HG02623 (cell line): ENCODE results near the gene HOXA10.

ENCODE experiments used
- ATAC-seq: cut with Tn5 transposase; IDR thresholded peaks from one replicate; pipeline ENCODE4 v1.9.1; 2021; ENCODE audit warnings: moderate library complexity; ENCODE audit not compliant: unreplicated experiment

The HOXA10 gene

DNA sequence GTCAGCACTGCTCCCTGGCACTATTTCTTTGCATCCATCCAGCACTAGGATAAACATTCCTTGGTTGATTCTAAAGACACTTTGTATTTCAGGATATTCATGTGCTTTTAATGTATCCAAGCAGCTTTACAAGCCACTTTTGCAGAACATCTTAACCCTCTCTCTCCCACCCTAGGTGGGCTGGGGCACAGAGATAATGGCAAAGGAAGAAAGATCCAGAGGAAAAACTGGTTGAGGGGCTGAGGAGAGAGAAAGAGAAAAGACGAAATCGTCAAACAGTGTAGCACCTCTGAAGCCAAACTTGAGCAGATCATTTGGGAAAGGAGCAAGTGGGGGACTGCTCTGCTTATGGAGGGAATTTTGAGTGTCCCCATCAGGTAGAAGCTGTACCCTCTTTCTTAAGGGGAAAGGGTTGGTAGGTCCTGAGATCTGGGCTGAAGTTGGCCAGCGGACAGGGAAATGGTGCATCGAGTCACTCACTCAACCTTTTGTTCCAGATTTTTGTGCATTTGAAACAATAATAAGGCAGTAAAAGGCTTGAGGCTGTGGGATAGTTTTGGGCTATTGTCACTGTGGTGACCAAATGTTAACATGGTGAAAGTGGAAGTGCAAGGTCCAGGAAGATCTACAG is 30.0 kb upstream of the HOXA10 start:
- ATAC-seq, result no peak

DNA sequence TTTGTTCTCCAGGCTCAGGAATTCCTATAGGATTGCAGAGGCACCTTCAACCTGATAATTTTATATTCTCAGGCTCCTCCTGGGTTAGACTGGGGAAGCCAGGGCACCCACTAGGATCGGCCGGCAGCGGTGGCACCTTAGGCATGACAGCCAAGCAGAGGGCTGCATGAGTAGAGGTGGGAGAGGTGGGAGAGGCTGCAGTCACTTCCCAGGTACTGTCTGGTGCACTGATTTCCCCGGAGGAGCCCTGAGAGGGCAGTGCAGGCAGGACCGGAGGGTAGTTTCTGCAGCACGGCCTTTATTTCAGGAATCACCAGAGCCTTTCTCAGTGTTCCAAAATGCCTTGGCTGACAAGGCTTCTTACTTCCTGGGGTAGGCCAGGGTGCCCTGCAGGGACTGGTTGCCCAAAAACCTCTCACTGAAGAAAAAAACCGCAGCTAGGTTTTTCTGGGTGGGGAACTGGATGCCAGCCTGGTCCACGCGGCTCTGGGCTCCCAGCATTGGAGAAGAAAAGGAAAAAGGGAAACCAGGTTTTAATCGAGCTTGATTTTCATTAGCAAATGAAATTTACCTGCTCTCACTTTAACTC is 29.3 kb upstream of the HOXA10 start:
- no peak for ATAC-seq

DNA sequence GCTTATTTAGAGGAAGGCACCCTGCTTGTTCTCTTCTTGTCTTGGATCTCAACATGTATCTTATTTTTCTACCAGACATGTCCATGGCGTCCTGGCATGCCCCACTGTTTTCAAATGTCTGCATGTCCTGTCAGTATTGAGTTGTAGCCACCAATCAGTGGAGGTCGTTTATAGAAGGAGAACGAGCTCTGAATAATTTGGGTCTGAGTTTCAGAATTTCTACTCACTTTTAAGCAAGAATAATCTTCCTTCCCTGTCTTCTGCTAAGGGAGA is 28.7 kb upstream of the HOXA10 start:
- ATAC-seq, result no peak

GRCh38 chr7:27202018-27202861 is 28.1 kb upstream of the HOXA10 start:
- no peak for ATAC-seq

DNA sequence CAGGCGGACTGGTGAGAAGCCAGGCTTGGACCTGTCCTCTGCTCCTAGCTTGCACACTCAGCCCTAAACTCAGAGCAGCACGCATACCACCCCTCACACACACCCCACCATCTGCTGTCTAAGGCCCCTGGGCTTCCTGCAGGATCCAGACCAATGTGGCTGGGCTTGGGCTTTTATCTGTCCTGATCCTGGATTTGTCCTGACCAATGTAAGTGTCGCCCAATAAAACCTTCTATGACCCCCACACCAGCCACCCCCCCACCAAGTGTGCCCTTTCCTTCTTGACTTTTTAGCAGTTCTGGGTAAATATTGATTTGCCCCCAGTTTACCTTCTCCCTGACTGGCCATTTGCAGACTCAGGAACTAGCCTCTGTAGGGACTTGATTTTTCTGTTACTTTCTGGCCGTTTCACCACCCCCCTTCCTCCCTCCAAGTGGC is 27.5 kb upstream of the HOXA10 start:
- ATAC-seq, result no peak

DNA sequence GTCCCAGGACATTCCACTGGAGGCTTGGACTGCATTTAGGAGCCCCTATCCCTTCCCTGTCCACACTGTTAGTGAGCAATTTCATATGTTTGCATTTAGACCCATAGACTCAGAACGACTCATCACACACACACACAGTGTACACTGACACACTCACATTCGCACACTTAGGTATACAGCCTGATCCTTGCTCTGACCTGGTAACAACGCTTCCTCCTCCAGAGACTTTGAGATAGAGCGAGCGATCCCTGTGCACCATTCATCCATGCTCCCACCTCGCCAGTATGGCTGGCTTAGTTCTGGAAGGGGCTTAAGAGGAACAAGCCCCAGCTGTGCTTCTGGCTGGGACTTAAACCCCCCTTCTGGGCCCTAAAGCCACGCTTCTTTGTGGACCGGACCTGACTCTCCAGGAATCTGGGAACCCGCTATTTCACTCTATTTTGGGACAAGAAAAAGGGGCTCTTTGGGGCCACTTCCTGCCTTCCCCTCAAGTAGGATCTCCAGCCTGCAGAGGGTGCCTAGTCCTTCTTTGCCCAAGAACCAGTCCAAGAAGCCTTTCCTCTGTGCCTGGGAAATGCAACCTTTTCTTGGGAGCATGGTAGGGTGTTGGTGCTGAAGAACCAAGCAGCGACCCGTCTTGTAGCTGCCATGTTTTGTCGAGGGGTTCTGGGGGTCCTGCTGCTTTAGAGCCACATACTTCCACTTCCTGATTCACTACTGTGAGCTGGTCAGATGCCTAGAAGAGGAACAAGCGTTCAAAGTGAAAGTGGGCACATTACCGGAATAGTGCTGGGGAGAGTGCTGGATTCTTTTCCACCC is 26.9 kb upstream of the HOXA10 start:
- no peak for ATAC-seq

DNA sequence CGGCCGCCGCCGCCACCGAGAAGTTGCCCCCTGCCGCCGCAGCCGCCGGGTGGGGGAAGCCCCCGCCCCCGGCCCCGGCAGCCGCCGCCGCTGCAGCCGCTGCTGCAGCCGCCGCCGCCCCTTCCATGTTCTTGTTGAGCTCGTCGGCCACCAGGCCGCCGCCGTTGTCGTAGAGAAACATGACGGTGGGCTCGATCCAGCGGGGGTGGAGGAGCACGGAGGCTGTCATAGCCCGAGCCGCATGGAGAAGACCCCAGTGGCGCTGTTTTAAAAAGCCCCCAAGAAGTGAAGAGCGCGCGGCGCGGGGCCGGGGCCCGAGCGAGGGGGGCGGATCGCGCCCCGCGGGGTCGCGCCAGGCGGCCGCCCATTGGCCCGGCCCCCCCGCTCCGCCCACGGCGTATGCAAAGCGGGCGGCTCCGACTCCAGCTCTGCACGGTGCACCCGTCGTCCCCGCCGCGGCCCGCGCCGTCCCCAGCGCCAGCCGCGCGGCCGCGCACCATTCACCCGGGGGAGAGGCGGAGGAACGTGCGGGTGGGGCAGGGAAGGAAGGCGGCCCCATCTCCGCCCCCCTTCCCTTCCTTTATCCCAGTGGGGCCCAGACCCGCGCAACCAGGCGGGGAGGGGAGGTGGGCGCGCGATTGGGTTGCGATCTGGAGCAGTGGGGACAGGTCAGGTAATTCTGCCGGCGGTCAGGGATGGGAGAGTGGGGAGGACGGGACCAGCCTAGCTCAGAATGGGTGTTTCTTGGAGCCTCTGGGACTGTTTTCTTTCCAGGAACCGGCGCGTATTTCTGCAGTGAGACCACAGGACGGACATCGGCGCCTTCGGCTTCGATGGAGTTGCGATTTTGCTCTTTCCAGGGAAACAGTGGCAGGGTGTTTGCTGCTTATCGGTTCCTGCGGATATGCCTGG is 26.0 kb upstream of the HOXA10 start, which contains the start of gene HOXA13:
TSS of gene HOXA13 (minus strand) at position 243 of the 912 bp plus-strand sequence. CDS start at position 229, 14 bp downstream.
- ATAC-seq, result no peak

GRCh38 chr7:27198871-27199801 is 25.0 kb upstream of the HOXA10 start:
- no peak for ATAC-seq

DNA sequence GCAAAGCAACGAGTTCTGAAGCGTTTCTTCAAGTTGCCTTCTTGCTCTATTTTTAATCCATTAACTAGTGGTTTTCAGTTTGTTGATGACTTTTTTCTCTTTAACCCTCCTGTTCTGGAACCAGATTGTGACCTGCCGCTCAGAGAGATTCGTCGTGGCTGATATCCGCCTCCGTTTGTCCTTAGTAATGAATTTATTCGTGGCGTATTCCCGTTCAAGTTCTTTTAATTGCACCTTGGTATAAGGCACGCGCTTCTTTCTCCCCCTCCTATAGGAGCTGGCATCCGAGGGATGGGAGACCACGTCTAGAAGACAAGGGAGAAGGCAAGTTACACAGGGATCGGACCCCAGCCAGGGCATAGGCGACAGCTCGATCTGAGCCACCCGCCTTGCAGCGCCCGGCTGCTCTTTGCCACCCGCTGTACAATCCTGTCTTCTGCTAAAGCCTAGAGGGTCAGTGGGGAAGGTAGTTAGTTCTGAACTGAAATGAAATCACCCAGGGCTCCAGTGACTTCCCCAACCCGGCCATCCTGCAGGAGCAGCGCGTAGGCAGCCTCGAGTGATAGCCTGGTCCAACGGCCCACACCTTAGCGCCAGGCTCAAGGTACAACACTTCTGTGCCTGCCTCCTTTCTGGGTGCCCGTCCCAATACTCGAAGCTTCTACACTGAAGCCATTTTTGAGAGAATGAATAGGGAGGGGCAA is 24.2 kb upstream of the HOXA10 start:
- ATAC-seq, result no peak

DNA sequence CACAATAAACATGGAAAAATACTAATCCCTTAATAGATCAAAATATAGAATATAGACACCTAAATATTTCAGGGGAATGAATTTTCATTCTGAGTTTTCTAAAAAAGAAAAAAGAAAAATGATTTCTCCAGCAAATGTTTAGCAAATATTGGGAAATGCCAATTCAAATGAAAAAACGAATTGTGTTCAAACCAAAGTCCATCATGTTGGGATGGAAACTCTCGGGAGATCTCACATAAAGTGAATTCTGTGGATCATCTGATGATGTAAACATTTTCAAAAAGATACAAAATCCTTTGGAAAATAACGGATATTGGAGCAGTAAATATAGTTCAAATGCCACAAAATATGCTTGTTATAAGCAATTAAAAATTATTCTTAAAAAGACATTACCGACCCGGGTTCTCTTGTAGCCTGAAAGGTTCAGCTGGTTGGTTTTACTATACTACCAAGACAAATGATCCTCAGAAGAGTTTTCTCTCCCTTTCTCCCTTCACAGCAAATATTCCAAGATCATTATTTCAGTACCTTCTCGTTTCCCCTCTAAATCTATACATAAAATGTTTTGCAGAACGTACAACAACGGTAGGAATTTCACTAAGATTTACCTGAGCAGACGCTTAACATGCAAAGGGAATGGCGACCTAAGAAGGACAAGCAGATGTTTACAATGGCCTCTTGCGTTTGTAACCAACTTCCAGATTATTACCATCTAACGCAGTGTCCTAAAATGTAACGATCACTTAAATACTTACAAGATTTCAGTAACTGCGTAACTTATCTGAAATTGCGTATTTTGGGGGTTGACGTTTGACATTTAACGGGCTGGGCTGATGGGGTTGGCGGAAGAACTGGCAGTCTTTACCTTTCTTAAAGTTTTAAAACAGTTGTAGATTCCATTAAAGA is 23.3 kb upstream of the HOXA10 start:
- ATAC-seq, result no peak

- no peak for ATAC-seq
Measured at GRCh38 chr7:27196287-27196767, 22.2 kb upstream of the HOXA10 start.

GRCh38 chr7:27194686-27195379 is 20.7 kb upstream of the HOXA10 start:
- ATAC-seq, result no peak

- no peak for ATAC-seq
Measured at GRCh38 chr7:27194002-27194352, 19.9 kb upstream of the HOXA10 start.

- no peak for ATAC-seq
Measured at GRCh38 chr7:27193335-27194001, 19.3 kb upstream of the HOXA10 start.

DNA sequence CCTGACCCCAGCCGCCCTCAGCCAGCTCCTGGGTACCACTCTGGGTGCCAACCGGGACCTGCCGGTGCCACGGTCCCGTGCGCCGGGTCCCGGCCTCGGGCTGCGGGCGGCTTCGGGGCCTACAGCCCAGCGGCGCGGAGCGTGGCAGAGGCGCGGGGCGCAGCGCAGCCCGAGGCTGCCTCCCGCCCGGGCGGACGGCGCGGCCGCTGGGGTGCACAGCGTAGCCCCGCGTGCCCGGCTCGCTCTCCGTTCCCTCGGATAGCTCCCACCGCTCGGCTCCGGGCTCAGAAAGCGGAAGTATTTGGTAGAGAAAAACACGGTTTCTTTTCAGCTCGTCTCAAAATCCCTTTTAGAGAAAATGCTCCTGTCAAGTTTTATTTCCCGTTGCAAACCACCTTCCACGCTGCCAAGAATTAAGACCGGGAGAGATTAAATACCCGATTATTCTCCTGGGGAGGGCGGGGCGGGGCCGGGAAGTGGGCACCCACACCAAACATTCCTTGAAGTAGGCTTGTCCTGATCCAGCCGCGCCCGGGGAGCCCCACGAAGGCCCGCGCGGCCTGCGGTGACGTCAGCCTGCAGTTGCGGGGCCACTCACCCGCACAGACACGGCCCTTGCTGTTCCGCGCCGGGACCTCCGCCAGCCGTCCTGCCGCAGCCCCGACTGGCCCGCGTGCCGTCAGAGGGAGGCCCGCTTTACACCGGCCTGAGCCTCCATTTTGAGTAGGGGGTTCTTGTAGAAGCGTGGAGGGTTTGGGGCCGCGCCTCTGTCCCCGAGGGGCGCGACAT is 18.6 kb upstream of the HOXA10 start:
- no peak for ATAC-seq
